HEK293T (cell line): ENCODE results near the gene PIK3CD.

Experiments used
- CTCF ChIA-PET: fragments of 350-600 bp; formaldehyde crosslinking; extraction: SDS; loops from one replicate; lab custom pipeline; 2021; ENCODE audit warnings: antibody characterized with exemption, inconsistent platforms; lab: Yijun Ruan, JAX
- POLR2A ChIA-PET: fragments of 350-600 bp; formaldehyde crosslinking; extraction: SDS; loops from one replicate; lab custom pipeline; 2020; ENCODE audit warnings: antibody characterized with exemption, inconsistent platforms; lab: Yijun Ruan, JAX
- DNase-seq: peaks from one replicate; pipeline ENCODE4 v3.0.0; 2012; ENCODE audit warnings: mixed read lengths; ENCODE audit errors: extremely low spot score
- ARNT ChIP-seq: fragments of 450-650 bp; IDR thresholded peaks from 2 replicates; pipeline ENCODE4 v1.6.1; 2017; ENCODE audit warnings: mild to moderate bottlenecking
- BHLHE40 ChIP-seq: fragments of 450-650 bp; IDR thresholded peaks from 2 replicates; pipeline ENCODE4 v1.6.1; 2016; ENCODE audit warnings: mild to moderate bottlenecking, moderate library complexity, borderline replicate concordance
- CTBP1 ChIP-seq: fragments of 450-650 bp; IDR thresholded peaks from 2 replicates; pipeline ENCODE4 v1.6.1; 2016; ENCODE audit warnings: borderline replicate concordance
- ELF4 ChIP-seq: fragments of 450-650 bp; IDR thresholded peaks from 2 replicates; pipeline ENCODE4 v1.6.1; 2017; ENCODE audit warnings: antibody characterized with exemption
- FOXA1 ChIP-seq: fragments of 450-650 bp; IDR thresholded peaks from 2 replicates; pipeline ENCODE4 v1.6.1; 2016; ENCODE audit warnings: mild to moderate bottlenecking
- FOXM1 ChIP-seq: fragments of 450-650 bp; IDR thresholded peaks from 2 replicates; pipeline ENCODE4 v1.6.1; 2017; ENCODE audit warnings: mild to moderate bottlenecking, borderline replicate concordance
- HDGF ChIP-seq: fragments of 450-650 bp; IDR thresholded peaks from 2 replicates; pipeline ENCODE4 v1.6.1; 2017; ENCODE audit warnings: antibody characterized with exemption, borderline replicate concordance
- L3MBTL2 ChIP-seq: fragments of 450-650 bp; conservative IDR thresholded peaks from 2 replicates; pipeline ENCODE4 v1.6.1; 2016; ENCODE audit warnings: mild to moderate bottlenecking
- LEF1 ChIP-seq: fragments of 450-650 bp; IDR thresholded peaks from 2 replicates; pipeline ENCODE4 v1.6.1; 2017; ENCODE audit warnings: mild to moderate bottlenecking, borderline replicate concordance
- NFRKB ChIP-seq: fragments of 450-650 bp; IDR thresholded peaks from 2 replicates; pipeline ENCODE4 v1.6.1; 2016; ENCODE audit warnings: mild to moderate bottlenecking, moderate library complexity
- PKNOX1 ChIP-seq: fragments of 450-650 bp; IDR thresholded peaks from 2 replicates; pipeline ENCODE4 v1.6.1; 2016
- SP1 ChIP-seq: fragments of 450-650 bp; IDR thresholded peaks from 2 replicates; pipeline ENCODE4 v1.6.1; 2017
- SUZ12 ChIP-seq: fragments of 450-650 bp; IDR thresholded peaks from 2 replicates; pipeline ENCODE4 v1.6.1; 2016; ENCODE audit warnings: mild to moderate bottlenecking
- TARDBP ChIP-seq: fragments of 450-650 bp; IDR thresholded peaks from 2 replicates; pipeline ENCODE4 v1.6.1; 2016
- ZNF384 ChIP-seq: fragments of 450-650 bp; IDR thresholded peaks from 2 replicates; pipeline ENCODE4 v1.6.1; 2016

PIK3CD gene

DNA sequence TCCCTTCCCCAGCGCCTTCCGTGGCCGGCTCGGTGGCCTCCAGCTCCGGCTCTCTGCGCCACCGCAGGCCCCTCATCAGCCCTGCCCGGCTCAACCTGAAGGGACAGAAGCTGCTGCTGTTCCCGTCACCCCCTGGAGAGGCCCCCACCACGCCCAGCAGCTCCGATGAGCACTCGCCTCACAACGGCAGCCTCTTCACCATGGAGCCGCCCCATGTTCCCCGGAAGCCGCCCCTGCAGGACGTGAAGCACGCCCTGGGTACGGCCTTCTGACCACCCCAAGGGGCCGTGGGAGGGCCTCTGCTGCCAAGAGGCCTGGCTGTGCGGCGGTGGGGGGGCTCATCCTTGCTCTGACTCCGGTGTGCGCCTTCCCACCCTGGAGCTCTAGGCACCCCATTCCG, 41.0 kb upstream of the PIK3CD start:
- no peak for TF ChIP-seq ARNT
- TF ChIP-seq LEF1, result no peak
- TF ChIP-seq FOXA1, result no peak
- TF ChIP-seq SUZ12, result no peak
- ChIA-PET CTCF (no interaction called here), POLR2A (no interaction called here)
- no peak for DNase-seq

DNA sequence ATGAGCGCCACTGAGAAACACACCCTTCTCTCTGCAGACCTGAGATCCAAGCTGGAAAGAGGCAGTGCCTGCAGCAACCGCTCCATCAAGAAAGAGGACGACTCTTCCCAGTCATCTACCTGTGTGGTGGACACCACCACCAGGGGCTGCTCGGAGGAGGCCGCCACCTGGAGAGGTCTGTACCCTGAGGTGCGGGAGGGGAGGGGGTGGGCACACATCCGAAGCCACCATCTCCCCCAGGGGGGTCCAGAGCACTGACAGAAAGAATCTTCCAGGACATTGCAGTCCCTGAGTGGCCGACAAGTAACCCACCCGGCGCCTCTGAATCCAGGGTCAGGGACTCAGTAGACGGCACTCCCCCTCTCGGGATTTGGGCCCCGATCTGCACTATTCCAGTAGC, 39.8 kb upstream of the PIK3CD start:
- DNase-seq, result no peak
- ChIA-PET CTCF (no interaction called here), POLR2A (no interaction called here)
- no peak for TF ChIP-seq HDGF
- no peak for TF ChIP-seq LEF1
- no peak for TF ChIP-seq BHLHE40
- no peak for TF ChIP-seq FOXM1
- no peak for TF ChIP-seq SP1
- no peak for TF ChIP-seq SUZ12

DNA sequence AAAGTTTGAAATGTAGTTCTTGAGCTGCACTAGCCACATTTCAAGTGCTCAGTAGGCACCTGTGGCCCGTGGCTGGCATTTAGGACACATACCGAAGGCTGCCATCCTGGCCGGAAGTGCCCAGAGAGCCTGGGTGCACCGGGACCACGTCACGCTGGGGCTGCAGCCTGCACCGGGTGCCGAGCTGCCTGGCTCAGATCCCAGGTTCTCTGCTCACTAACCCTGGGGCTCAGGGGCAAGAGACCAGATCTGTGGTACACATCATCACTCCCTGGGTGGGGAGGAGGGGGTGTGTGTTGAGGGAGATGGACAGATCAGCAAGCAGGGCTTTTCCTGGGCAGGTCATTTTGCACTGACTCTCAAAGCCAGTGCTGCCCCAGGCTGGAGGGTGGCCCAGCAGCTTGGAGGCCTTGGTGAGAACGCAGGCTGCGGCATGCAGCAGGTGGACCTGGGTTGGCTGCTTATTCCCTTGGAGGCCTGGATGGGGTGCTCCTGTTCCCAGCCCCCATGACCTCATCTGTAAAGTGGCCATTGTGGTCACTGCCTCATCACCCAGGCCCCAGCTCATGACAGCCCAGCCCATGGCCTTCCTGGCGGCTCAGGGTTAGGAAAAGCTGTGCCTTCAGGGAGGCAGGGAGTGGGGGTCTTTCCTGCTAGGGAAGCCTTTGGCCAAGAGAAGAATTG, 39.2 kb upstream of the PIK3CD start:
- TF ChIP-seq SUZ12 (no peak), LEF1 (no peak), PKNOX1 (no peak), FOXM1 (no peak), ELF4 (no peak), L3MBTL2 (no peak), BHLHE40 (no peak), HDGF (no peak)
- ChIA-PET CTCF (no interaction called here), POLR2A (no interaction called here)
- no peak for DNase-seq

GRCh38 chr1:9612871-9613624, 38.5 kb upstream of the PIK3CD start:
- CTCF ChIA-PET, result no interaction called here
- POLR2A ChIA-PET, result no interaction called here
- DNase-seq, result no peak
- TF ChIP-seq BHLHE40 (no peak), HDGF (no peak), FOXM1 (no peak), NFRKB (no peak), TARDBP (no peak), ZNF384 (no peak), PKNOX1 (no peak), SP1 (no peak), ARNT (no peak), L3MBTL2 (no peak), LEF1 (no peak), ELF4 (no peak), CTBP1 (no peak), FOXA1 (no peak), SUZ12 (no peak)

- no peak for DNase-seq
- ChIA-PET POLR2A (no interaction called here), CTCF (no interaction called here)
- TF ChIP-seq FOXA1 (no peak), BHLHE40 (no peak), NFRKB (no peak), SP1 (no peak), LEF1 (no peak), SUZ12 (no peak), L3MBTL2 (no peak), CTBP1 (no peak), ARNT (no peak), ELF4 (no peak), ZNF384 (no peak), FOXM1 (no peak)
Observed at GRCh38 chr1:9613625-9614299, 37.8 kb upstream of the PIK3CD start.

DNA sequence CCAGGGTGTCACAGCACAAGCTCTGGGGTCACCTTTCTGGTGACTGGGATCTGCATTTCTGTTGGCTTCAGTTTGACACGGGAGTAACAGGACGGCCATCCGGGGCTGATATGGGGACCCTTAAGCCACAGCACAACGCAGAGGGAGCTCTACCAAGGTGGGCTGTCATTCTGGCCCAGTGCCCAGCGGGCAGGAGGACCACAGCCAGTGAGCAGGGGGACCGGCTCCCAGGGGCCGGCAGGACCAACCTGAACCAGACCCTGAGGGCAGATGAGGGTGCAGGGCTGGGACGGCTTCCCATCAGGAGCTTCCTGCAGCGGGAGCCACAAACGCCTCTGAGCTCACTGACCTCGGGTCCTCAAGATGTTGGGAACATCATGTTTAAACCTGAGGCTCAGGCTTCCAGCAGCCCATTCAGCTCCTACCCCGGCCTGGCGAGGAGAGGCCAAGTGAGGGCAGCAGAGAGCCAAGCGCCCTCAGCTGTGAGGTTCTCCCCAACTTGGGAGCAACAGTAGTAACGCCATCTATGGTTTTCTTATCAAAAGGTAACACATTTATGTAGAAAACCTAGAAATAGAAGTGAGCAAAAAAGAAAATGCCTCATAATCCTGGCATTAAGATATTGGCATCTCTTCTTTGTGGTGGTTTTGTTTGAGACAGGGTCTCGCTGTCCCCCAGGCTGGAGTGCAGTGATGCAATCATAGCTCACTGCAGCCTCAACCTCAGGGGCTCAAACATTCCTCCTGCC, 36.0 kb upstream of the PIK3CD start:
- ChIA-PET POLR2A (no interaction called here), CTCF (interaction anchor here (0.6 to 1.2 kb wide), 10 partner anchors 8 to 583 kb away, joined by 3 to 5 read pairs (median 4); no protein-coding TSS in a partner anchor)
- TF ChIP-seq ARNT, result no peak
- peak; percentile 62 for DNase-seq
